HG03108 (cell line): Measurements from ENCODE around the gene LGR4.

Source experiments
- ATAC-seq: cut with Tn5 transposase; IDR thresholded peaks from one replicate; pipeline ENCODE4 v1.9.1; 2021; ENCODE audit warnings: moderate library complexity; ENCODE audit not compliant: unreplicated experiment

The LGR4 gene

DNA sequence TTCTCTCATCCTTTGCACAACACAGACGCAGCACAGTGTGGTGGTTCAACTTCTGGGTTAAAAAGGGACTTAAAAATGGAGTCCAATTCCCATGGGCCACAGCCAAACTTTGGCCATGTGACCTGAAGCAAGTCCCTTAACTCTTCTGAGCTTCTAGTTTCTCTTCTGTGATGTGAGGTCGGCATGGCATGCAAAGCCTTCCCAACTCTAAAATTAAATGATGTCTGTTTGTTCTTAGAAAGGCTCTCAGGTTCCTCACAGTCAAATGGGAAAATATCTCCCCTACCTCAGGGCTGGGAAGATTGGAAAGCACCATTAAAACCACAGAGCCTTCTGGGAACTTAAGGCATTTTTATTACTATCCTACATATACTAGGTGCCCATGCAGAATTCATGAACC, 38.8 kb downstream of the LGR4 start:
- no peak for ATAC-seq

DNA sequence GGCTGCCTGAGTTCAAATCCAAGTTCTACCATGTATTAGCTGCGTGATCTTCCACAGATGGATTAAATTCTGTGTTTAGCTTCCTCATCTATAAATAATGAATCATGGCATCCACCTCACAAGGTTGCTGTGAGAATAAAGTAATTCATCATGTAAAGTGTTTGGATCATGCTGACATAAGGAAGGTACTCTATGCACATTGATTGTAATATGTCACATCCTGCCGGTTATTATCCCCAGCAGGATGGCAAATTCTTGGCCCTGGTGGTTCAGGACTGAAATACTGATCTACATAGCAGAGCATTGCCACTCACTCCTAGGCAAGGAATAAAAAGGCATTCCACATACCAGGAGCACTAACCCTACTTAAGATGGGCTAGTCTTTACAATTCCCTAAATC, 40.8 kb downstream of the LGR4 start:
- ATAC-seq = no peak

DNA sequence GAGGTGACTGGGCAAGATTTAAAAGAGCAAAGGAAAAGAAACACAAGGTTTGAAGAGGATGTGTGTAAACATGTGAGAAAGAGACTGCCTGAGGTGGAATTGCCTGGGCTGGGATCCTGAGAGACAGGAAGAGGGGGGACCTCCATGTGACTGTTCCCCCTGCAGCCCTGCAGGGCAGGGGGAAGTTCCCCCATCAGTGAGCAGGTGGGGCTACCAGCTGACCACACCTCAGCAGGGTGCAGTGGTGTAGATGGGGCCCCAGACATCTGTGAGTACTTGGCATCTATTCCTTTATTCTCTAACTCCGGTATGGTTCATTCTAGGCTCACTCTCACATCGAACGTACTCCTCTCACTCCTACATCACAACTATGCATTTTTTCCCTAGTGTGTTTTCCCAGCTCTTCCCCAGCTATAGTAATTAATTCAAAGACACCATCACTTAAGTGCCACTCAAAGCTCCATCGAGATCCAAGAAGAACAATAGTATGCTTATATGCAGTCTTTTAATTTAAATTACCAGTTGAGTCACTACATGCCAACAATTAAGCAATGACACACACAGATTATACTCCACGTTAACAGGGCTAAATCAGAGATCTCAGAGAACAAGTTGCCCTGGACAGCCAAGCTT, 42.7 kb downstream of the LGR4 start:
- ATAC-seq = no peak

DNA sequence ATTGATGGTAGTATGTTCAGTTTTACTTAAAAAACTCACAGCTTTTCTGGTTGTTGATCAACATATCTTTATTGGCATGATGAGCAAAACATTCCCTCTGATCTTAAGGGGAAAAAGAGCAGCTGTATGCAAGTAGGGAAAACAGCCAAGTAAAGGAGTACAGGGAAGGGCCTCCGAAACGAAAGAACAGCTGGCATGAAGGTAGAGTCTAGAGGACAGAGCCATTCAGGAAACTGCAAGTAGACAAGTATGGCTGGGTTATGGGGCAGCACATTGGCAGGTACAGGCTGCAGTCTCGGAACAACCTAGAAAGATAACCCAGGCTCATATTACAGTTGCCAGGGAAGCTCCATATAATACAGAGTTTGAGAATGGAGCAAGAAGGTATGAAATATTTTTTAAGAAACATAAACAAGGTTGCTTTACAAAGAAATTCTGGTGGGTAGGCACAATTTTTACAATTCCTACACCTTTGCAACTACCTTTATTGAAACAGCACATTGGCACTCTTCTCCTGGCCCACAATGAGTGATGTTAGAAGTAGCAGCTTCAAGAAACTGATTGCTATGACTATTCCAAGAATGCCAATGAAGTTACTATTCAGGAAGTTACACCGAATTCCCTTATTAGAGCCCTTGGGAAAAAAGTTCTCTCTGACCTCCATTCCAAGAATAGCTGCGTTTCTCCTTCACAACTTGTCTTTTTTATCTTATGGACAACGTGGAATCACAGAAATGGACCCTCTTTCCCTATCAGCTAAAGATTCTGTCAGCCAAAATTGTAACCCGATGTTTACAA, 45.2 kb downstream of the LGR4 start:
- no peak for ATAC-seq

DNA sequence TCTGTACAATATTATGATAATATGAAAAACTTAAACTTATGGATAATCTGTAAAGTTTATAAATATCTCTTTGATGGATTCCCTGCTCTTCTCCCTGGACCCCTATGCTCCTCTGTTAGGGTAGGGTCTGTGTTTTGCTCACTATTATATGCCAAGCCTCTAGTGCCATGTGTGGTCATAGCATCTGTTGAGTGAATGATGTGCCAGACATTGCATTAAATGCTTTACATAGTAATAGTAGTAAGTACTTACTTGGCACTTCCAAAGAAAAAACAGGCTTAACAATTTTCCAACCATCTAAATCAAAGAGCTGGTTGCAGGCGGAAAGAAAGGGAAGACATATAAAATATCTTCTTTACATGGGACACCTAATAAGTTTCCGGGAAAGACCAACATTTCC, 46.8 kb downstream of the LGR4 start:
- no peak for ATAC-seq

DNA sequence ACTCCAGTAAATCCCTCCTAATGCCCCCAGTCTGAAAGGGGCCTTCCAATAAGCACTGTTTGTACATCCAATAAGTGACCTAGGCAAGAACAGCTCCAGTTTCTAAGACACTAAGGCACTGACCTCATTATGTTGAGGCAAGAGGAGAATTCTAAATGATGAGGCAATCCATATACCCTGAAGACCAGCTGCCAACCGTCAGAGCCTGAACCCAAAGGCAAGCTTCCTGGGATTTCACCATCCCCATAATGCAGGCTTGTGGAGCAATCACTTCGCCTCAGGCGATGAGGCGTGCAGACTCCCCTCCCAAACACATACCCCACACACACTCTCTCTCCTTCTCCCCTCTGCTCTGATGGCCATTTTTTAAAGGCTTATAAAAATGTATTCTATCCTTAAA, 49.5 kb downstream of the LGR4 start:
- ATAC-seq = no peak

DNA sequence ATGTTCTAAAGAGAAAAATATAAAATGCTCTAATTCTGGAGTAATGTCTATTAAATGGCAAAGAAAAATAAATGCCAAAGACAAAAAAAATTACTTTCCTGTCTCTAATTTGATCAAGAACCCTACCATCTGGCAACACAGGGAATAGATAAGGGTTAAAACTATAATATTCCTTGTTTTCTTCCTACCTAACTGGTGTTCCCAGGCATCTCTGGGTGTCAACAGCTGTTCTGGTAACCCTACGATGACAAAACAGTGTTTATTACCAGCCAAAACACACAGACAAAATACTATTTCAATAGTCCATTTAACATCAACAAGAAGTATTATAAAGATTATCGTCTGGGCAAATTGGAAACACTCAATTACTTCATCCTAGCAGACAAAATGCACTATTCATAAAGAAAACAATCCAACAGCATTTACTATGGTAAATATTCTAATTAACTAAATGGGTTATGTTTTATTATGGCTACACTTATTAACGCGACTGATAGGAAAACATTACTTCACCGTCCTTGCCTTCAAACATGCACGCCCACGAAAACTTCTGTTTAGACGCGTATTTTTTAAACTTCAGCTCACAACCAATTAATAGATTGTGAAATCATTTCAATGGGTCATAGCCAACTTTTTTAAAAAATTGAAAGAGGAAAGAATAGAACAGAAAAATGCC, 50.6 kb downstream of the LGR4 start:
- ATAC-seq = no peak

DNA sequence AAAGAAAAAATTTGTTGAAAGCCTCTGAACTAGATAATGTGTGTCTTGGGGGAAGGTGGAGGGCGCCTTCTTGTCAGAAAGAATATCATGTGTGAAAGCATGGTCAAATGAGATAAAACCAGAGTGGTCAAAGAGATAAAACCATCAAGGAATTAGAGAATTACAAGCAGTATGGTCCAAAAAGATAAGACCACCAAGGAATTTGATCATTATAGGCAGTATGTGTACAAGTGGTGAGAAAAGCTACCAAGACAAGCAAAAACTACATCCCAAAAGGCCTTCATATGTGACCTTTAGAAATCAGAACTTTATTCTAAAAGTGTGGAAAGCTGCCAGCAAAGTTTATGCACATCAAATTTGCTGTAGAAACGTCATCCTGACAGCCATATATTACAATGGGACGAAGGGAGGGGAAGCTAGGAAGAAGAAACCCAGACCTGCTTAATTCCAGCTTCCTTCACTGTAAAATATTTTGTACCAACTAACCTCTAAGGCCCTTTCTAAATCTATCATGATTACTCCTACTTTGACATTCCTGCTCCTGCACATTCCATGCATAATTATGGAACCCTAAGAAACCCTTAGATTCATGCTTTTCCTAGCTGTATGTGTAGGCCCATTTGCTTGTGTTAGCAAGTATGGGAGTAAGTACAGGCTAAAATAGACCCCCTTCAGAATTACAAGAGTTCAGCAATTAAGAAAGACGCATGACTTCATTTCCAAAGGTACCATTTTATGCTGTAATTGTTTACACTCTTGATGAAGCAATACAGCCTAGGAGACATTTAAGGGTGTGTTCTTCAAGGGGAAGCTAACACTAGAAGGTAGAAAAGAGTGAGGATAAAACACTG, 51.6 kb downstream of the LGR4 start:
- ATAC-seq = no peak

DNA sequence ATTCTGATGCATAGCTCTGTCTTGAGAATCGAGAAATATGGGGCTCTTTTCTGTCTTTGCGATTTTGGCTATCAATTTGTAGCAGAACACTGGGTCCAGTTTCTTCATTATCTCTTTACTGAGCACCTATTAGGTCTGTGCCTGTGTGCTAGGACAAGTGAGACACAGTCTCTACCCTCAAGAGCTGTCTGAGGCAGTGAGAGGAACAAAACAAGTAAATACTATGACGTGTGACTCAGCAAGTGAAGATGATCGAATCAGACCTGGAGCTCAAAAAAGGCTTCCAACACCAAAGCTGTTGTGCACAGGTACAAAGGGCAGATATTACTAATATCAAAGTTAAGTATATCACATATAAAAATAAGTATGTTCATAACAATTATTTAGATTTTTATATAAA, 52.4 kb downstream of the LGR4 start:
- no peak for ATAC-seq

DNA sequence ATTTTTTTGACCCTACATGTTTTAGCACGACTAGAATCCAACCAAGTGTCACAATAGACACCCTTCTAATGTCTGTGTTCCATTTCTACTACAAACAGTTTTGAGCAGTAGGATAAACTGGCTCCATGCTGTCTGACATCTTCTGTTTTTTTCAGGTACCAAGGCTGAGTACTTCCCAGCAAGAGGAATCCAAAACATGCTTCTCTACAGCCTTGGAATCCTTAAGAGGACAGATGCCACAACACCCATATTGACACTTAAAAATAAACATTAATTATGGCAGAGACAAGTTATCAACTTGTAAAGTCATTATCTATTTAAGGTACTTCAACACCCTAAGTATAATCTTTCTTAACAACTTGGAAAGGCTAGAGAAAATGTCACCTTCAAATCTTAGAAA, 54.2 kb downstream of the LGR4 start:
- ATAC-seq = no peak

DNA sequence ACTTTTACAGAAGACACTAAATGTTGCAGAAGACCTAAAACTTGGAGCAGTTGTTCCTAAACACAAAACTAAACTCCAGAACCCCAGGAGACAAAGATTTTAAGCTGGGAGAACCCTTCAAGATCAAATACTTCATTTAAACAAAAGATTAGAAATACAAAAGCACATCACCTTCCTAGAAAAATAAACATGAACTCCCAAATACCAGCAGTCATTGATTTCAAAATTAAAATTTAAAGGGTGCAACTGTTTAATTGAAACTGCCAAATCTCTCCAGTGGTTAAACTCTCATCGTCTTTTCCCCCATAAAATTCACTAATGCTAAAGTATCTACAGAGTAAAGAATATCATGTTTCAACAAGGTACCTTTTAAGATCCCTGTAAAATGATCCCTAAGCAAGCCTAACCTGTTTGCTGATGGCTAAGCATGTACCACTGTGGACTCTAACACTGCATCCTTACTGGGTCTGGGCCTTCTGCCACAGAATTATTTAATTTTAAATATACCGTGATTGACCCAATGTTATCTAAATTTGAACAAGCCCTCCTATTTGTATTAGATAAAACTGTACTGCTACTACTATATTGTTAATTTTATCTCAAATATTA, 55.9 kb downstream of the LGR4 start:
- ATAC-seq = no peak

DNA sequence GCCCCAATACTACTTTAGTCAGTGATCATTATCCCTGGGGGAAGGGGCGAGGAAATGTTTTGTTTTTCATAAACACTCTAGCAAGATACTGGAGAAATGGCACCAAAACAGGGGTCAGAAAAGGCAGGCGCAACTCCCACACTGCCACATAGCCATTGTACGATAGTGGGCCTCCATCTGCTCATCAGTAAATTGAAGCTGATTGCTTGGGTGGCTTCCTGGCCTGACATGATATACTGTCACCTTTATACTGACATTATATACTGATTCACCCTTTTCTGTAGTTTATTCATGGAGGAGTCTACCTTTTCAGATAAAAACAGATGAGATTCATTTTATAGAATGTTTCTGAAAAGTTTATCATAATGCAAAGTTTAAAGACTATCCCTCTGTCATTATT, 57.9 kb downstream of the LGR4 start:
- no peak for ATAC-seq

DNA sequence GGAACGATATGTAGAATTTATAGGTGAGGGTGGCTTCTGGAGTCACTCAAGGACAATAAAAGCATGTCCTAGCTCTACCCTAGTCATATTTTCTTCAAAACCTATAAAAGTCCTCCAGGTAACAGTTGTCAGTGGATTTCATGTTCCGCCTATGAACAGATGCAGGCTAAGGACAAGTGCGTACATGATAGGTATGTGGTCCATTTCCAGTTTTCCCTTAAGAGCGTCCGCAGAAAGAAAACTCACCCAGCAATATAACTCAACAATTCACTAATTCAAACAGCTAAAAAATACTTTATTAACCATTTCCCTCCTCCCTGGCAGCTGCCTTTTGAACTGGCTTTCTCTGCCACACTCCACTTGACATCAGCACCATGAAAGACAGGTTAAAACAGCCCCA, 59.4 kb downstream of the LGR4 start:
- ATAC-seq = no peak

DNA sequence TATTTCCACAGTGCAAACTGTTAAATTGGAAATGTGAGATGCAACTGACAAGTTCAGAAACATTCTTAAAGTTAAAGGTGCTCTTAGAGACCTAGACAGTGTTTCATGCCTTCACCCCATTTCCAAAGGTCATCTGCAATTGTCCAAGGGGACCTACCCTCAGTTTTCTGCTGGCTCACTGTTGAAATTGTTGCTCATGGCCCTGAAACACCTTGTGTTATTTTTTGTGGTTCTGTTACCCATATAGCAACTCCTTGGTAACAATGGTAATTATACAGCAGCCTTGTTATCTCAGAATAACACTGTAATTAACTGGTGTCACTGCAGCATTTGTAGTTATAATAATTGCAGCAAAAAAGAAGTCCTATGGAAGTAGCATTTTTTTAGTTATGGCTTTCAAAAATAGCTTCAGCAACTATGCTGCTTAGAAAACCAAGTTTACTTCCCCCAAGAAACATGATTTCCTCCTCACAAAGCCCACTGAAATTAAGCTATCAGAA, 60.3 kb downstream of the LGR4 start:
- no peak for ATAC-seq

DNA sequence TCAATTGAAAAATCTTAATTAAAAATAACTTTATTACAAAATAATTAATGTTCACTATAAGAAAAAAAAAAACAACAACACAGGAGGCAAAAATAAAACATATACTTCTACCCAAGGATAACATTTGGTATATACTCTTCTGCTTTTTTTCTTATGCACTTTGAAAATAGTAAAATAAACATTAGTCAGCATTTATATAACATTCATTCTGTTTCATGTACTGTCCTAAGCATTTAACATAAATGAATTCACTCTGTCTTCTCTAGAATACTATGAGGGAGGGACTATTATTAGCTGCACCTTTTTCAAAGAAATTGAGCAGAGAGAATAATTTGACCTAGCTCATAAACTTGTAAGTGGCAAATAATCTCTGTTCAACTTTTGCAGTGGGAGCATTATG, 61.3 kb downstream of the LGR4 start:
- no peak for ATAC-seq

DNA sequence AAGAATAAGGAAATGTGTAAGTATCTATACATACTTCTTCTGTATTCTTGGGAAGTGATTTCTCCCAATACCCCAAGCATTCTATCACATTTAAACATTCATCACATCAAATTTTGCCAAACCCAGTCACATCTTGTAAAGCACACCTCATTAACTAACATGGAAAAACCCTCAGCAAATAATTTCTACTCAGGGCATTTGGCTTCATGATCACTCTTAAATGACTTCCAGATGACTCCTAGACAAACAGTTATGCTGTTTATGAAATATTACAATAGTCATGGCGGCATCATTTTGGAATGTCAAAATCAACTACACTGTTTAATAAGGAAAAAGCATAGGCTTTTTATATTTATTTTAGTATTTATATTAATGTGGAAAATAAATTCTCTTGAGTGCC, 62.3 kb downstream of the LGR4 start:
- no peak for ATAC-seq

DNA sequence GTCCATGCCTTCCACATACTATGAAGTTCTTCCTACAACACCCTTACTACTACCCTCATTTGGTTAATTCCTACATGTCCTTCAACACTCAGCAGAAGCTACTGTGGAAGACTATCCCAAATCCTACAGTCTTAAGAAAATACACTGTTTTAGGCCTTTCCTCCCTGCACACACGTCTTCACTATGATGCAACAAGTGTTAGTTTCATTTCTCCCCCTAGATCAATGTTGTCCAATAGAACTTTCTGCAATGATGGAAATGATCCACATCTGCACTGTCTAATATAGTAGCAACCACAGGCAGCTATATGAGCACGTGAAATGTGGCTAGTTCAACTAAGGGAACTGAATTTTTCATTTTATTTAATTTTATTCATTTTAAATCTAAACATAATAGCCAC, 62.8 kb downstream of the LGR4 start:
- no peak for ATAC-seq

DNA sequence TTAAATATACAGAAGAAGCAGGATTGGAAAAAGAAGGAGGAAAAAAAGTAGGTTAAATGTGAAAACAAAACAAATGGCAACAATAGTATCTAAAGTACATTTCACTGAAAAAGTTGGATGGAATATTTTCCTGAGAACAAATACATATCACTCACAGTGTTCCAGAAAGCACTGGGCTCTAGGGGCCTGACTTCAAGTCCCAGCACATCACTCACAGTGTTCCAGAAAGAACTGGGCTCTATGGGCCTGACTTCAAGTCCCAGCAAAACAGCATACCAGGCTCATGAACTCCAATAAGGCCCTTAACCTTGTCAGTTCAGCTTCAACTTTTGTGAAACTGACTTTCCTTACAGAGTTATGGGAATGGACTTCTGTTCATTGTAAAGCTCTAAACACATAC, 63.5 kb downstream of the LGR4 start:
- no peak for ATAC-seq

DNA sequence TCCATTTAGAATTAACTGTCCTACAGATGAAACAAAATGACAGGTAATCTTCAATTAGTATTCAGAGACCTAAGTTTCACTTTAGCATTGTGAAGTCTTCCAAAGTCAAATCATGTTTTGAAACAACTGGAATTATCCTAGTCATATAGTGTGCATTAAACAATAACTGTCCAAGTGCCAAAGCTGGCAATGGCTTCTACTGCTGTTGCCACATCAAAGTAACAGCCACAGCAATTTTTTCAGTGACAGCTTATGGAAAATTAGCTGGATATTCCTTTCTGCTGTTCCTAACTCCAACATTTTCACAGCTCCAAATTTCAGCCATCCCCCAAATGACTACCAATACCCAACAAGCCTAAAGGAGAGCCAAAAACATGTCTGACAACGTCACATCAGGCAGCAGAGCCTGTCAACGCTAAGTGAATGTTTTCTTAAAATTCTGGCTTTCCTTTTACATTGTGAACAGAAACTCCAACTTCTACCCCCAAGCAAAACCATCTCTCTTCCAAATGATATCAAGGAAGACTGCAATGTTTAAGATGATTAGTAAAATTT, 64.3 kb downstream of the LGR4 start:
- ATAC-seq = no peak
